ENCODE measurements around the gene NGF.

NGF gene

GRCh38 chr1:115336741-115337140, 1.3 kb downstream of the NGF start:
- DNase-seq (ENCODE audit: low read depth in 2 of 2) = no peak

GRCh38 chr1:115332813-115333608, 5.0 kb downstream of the NGF start:
- no peak for DNase-seq (ENCODE audit: low read depth in 2 of 2)

- no peak for DNase-seq (ENCODE audit: low read depth in 2 of 2)
Measured at GRCh38 chr1:115331558-115332331, 6.3 kb downstream of the NGF start.

GRCh38 chr1:115330480-115331013, 7.5 kb downstream of the NGF start:
- no peak for DNase-seq (ENCODE audit: low read depth in 2 of 2)

GRCh38 chr1:115329965-115330364, 8.1 kb downstream of the NGF start:
- no peak for DNase-seq (ENCODE audit: low read depth in 2 of 2)

GRCh38 chr1:115327270-115327669, 10.8 kb downstream of the NGF start:
- no peak for DNase-seq (ENCODE audit: low read depth in 2 of 2)

- DNase-seq (ENCODE audit: low read depth in 2 of 2) = no peak
Measured at GRCh38 chr1:115326419-115326818, 11.6 kb downstream of the NGF start.

GRCh38 chr1:115325874-115326273, 12.2 kb downstream of the NGF start:
- DNase-seq (ENCODE audit: low read depth in 2 of 2) = no peak

- no peak for DNase-seq (ENCODE audit: low read depth in 2 of 2)
Measured at GRCh38 chr1:115324649-115325420, 13.2 kb downstream of the NGF start.

- no peak for DNase-seq (ENCODE audit: low read depth in 2 of 2)
Measured at GRCh38 chr1:115323366-115324004, 14.6 kb downstream of the NGF start.

- no peak for DNase-seq (ENCODE audit: low read depth in 2 of 2)
Measured at GRCh38 chr1:115322631-115323030, 15.4 kb downstream of the NGF start.

- DNase-seq (ENCODE audit: low read depth in 2 of 2) = no peak
Measured at GRCh38 chr1:115320377-115320776, 17.7 kb downstream of the NGF start.

- no peak for DNase-seq (ENCODE audit: low read depth in 2 of 2)
Measured at GRCh38 chr1:115319706-115320105, 18.3 kb downstream of the NGF start.

- no peak for DNase-seq (ENCODE audit: low read depth in 2 of 2)
Measured at GRCh38 chr1:115317101-115318012, 20.7 kb downstream of the NGF start.

GRCh38 chr1:115314765-115315164, 23.3 kb downstream of the NGF start:
- no peak for DNase-seq (ENCODE audit: low read depth in 2 of 2)

- no peak for DNase-seq (ENCODE audit: low read depth in 2 of 2)
Measured at GRCh38 chr1:115314092-115314491, 24.0 kb downstream of the NGF start.

GRCh38 chr1:115313182-115313581, 24.9 kb downstream of the NGF start:
- no peak for DNase-seq (ENCODE audit: low read depth in 2 of 2)

GRCh38 chr1:115312742-115313141, 25.3 kb downstream of the NGF start:
- DNase-seq (ENCODE audit: low read depth in 2 of 2) = no peak

- DNase-seq (ENCODE audit: low read depth in 2 of 2) = no peak
Measured at GRCh38 chr1:115311474-115311989, 26.5 kb downstream of the NGF start.

Data from activated CD4-positive, alpha-beta T cell treated with anti-CD3 and anti-CD28 coated beads for 24 hours (primary cell).